Neural progenitor cell (in vitro differentiated cells): ENCODE measurements around the gene TADA1. TPM values are rescaled to one million over a fixed set of nuclear protein-coding genes. Genes with fewer than 3 reads are reported as not detected.

Source experiments
- DNase-seq: peaks from one replicate; pipeline ENCODE4 v3.0.0-alpha.2; 2016; ENCODE audit warnings: low spot score
- H2AFZ ChIP-seq: fragments of 200-600 bp; sonication (generic); replicated peaks from 2 replicates; pipeline ENCODE4 v1.6.1; 2016; ENCODE audit warnings: antibody characterized with exemption
- H3F3A ChIP-seq: fragments of 200-600 bp; sonication (generic); 2 replicates; pipeline ENCODE4 v1.6.1; 2016; ENCODE audit warnings: antibody characterized with exemption, low read depth
- H3K27ac ChIP-seq: fragments of 200-600 bp; sonication (generic); 2 replicates; pipeline ENCODE4 v1.5.1; 2016; ENCODE audit warnings: mild to moderate bottlenecking
- H3K27me3 ChIP-seq: fragments of 200-600 bp; sonication (generic); 2 replicates; pipeline ENCODE4 v1.6.1; 2016; ENCODE audit warnings: mild to moderate bottlenecking, moderate library complexity
- H3K36me3 ChIP-seq: fragments of 200-600 bp; sonication (generic); 2 replicates; pipeline ENCODE4 v1.5.1; 2016
- H3K4me1 ChIP-seq: fragments of 200-600 bp; sonication (generic); 2 replicates; pipeline ENCODE4 v1.6.1; 2016; ENCODE audit warnings: mixed run types
- H3K4me2 ChIP-seq: fragments of 200-600 bp; sonication (generic); 2 replicates; pipeline ENCODE4 v1.6.1; 2016
- H3K4me3 ChIP-seq: fragments of 200-600 bp; sonication (generic); 2 replicates; pipeline ENCODE4 v1.5.1; 2016
- H3K79me2 ChIP-seq: fragments of 200-600 bp; sonication (generic); 2 replicates; pipeline ENCODE4 v1.6.1; 2016; ENCODE audit warnings: low read depth
- H3K9ac ChIP-seq: fragments of 200-600 bp; sonication (generic); 2 replicates; pipeline ENCODE4 v1.6.1; 2016
- H3K9me3 ChIP-seq: fragments of 200-600 bp; sonication (generic); 2 replicates; pipeline ENCODE4 v1.5.1; 2016; ENCODE audit warnings: low read depth
- H4K20me1 ChIP-seq: fragments of 200-600 bp; sonication (generic); 2 replicates; pipeline ENCODE4 v1.6.1; 2016; ENCODE audit warnings: low read depth
- H3K27ac Mint-ChIP-seq: 3 replicates; pipeline ENCODE4 v1.8.0; 2021; ENCODE audit warnings: mixed read lengths
- H3K27me3 Mint-ChIP-seq: 2 replicates; pipeline ENCODE4 v1.8.0; 2022; ENCODE audit warnings: low read depth, mild to moderate bottlenecking, inconsistent platforms, moderate library complexity, mixed read lengths; ENCODE audit not compliant: insufficient read depth
- H3K36me3 Mint-ChIP-seq: 3 replicates; pipeline ENCODE4 v1.8.0; 2021; ENCODE audit warnings: mixed read lengths
- H3K4me1 Mint-ChIP-seq: 3 replicates; pipeline ENCODE4 v1.8.0; 2021; ENCODE audit warnings: mixed read lengths
- H3K4me3 Mint-ChIP-seq: 3 replicates; pipeline ENCODE4 v1.8.0; 2021; ENCODE audit warnings: mild to moderate bottlenecking, moderate library complexity, mixed read lengths
- H3K9me3 Mint-ChIP-seq: 3 replicates; pipeline ENCODE4 v1.8.0; 2020; ENCODE audit warnings: mixed read lengths
- EZH2 ChIP-seq: fragments of 200-600 bp; sonication (generic); IDR thresholded peaks from 2 replicates; pipeline ENCODE4 v1.6.1; 2017; ENCODE audit warnings: antibody characterized with exemption, mild to moderate bottlenecking, moderate library complexity
- EZH2phosphoT487 ChIP-seq: fragments of 200-600 bp; sonication (generic); IDR thresholded peaks from 2 replicates; pipeline ENCODE4 v1.6.1; 2017; ENCODE audit warnings: antibody characterized with exemption
- total RNA-seq: library from RNA; depleted of rRNA; stranded (reverse); fragments of >200 nt; gene quantifications from 2 replicates; pipeline ENCODE4 v1.2.3, GENCODE V29; 2015; ENCODE audit warnings: low replicate concordance
- TF ChIP-seq, protein P1 (sequence below): fragments of 200-600 bp; sonication (generic); IDR thresholded peaks from 2 replicates; pipeline ENCODE4 v1.5.1; 2017; ENCODE audit warnings: antibody characterized with exemption, mild to moderate bottlenecking

TADA1 gene
- total RNA-seq, 1 donor from 2014 or later: 54.4 TPM

DNA sequence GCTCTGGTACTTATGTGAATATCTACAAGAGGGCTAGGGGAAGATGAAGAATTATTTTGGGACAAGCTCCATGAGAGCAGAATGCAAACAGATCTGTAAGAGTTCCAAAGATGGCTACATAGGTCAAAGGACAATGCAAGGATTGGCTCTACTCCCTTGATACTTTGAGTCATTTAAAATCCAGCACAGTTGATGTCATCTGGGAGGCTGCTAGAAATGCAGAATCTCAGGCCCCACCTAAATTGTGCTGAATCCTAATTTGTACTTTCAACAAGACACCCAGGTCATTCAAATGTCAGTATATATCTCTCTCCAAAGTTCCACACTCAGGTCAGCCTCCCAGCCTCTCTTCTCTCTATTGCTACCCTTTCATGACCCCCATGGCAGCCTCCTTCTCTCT is 23.7 kb upstream of the TADA1 start:
- no peak overlapping the region for H3K27ac ChIP-seq
- no peaks in the 10 kb centered on the region for H3K4me1 ChIP-seq
- H3K4me2 ChIP-seq: no peak overlapping the region
- no peak overlapping the region for H3K4me3 ChIP-seq
- H3K79me2 ChIP-seq: no peaks in the 10 kb centered on the region
- Mint-ChIP-seq H3K36me3 (peaks cover 32% of the 10 kb centered on the region), H3K4me3 (no peak overlapping the region), H3K27me3 (no peaks in the 10 kb centered on the region), H3K4me1 (peaks cover 5% of the 10 kb centered on the region), H3K9me3 (peaks cover 26% of the 10 kb centered on the region), H3K27ac (no peak overlapping the region)
- H2AFZ ChIP-seq: no peak overlapping the region
- no peaks in the 10 kb centered on the region for H3F3A ChIP-seq
- TF ChIP-seq EZH2phosphoT487: no peak
- TF ChIP-seq EZH2: no peak
- TF ChIP-seq, protein P1, sequence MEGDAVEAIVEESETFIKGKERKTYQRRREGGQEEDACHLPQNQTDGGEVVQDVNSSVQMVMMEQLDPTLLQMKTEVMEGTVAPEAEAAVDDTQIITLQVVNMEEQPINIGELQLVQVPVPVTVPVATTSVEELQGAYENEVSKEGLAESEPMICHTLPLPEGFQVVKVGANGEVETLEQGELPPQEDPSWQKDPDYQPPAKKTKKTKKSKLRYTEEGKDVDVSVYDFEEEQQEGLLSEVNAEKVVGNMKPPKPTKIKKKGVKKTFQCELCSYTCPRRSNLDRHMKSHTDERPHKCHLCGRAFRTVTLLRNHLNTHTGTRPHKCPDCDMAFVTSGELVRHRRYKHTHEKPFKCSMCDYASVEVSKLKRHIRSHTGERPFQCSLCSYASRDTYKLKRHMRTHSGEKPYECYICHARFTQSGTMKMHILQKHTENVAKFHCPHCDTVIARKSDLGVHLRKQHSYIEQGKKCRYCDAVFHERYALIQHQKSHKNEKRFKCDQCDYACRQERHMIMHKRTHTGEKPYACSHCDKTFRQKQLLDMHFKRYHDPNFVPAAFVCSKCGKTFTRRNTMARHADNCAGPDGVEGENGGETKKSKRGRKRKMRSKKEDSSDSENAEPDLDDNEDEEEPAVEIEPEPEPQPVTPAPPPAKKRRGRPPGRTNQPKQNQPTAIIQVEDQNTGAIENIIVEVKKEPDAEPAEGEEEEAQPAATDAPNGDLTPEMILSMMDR: no peak
- no peaks in the 10 kb centered on the region for H3K36me3 ChIP-seq
- H3K9ac ChIP-seq: no peak overlapping the region
- no peaks in the 10 kb centered on the region for H4K20me1 ChIP-seq
- no peaks in the 10 kb centered on the region for H3K27me3 ChIP-seq
- no peak for DNase-seq
- no peaks in the 10 kb centered on the region for H3K9me3 ChIP-seq

DNA sequence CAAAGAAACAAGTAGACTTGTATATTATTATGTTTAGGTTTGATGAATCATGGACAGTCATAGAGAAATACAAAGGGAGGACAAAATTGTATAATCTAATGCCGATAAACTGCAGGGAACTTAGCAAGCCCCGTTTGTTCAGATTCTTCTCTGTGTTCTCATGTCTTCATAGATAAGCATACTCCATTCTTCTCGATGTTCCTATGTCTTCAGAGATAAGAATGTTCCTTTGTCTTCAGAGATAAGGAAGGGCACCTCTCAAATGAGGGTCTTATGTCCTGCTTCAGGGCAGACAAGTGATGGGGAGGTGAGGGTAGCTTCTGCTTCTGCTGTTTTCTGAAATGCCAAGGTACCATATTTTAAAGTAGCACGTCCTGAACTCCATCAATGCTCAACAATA is 19.7 kb upstream of the TADA1 start:
- Histone ChIP-seq H3K4me2 (no peak overlapping the region), H2AFZ (no peak overlapping the region), H3K27ac (no peak overlapping the region), H3K79me2 (no peaks in the 10 kb centered on the region), H3K4me3 (no peak overlapping the region), H3F3A (no peaks in the 10 kb centered on the region), H3K4me1 (no peaks in the 10 kb centered on the region), H4K20me1 (no peaks in the 10 kb centered on the region), H3K27me3 (no peaks in the 10 kb centered on the region), H3K36me3 (no peaks in the 10 kb centered on the region), H3K9ac (no peak overlapping the region), H3K9me3 (no peaks in the 10 kb centered on the region)
- H3K27ac Mint-ChIP-seq: peak overlapping the region; percentile 13
- H3K4me3 Mint-ChIP-seq: no peak overlapping the region
- H3K36me3 Mint-ChIP-seq: peaks cover 19% of the 10 kb centered on the region
- no peaks in the 10 kb centered on the region for H3K27me3 Mint-ChIP-seq
- no peaks in the 10 kb centered on the region for H3K4me1 Mint-ChIP-seq
- H3K9me3 Mint-ChIP-seq: peaks cover 26% of the 10 kb centered on the region
- TF ChIP-seq EZH2phosphoT487: no peak
- TF ChIP-seq, protein P1: no peak
- no peak for TF ChIP-seq EZH2
- no peak for DNase-seq

DNA sequence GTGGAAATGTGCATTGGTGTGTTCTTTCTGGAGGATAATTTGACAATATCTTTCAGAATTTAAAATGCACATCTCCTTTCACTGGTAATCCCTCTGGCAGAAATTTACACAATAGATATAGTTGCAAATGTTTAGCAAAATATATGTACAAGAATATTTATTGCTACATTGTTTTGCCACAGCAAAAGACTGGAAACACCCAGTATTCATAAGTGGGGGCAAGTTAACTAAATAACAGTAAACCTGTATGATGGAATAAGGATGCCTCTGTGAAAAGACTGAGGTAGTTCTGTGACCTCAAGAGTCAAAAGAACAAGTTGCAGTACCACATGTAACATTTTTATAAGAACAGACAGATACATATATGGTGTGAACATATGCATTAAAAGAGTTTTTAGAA is 13.7 kb upstream of the TADA1 start:
- Mint-ChIP-seq H3K4me3 (no peak overlapping the region), H3K27ac (peak overlapping the region; percentile 78), H3K9me3 (no peaks in the 10 kb centered on the region), H3K36me3 (no peaks in the 10 kb centered on the region), H3K4me1 (peaks cover 49% of the 10 kb centered on the region), H3K27me3 (peaks cover 6% of the 10 kb centered on the region)
- H3K27me3 ChIP-seq: peaks cover 13% of the 10 kb centered on the region
- H3K4me2 ChIP-seq: no peak overlapping the region
- no peaks in the 10 kb centered on the region for H3K9me3 ChIP-seq
- H3K27ac ChIP-seq: no peak overlapping the region
- H4K20me1 ChIP-seq: no peaks in the 10 kb centered on the region
- DNase-seq: no peak
- no peaks in the 10 kb centered on the region for H3K79me2 ChIP-seq
- no peaks in the 10 kb centered on the region for H3K36me3 ChIP-seq
- TF ChIP-seq EZH2phosphoT487: no peak
- no peak for TF ChIP-seq EZH2
- TF ChIP-seq, protein P1: no peak
- no peak overlapping the region for H3K9ac ChIP-seq
- H3F3A ChIP-seq: no peaks in the 10 kb centered on the region
- no peak overlapping the region for H3K4me3 ChIP-seq
- H2AFZ ChIP-seq: no peak overlapping the region
- H3K4me1 ChIP-seq: no peaks in the 10 kb centered on the region
